IMR-90 (cell line): Measurements from ENCODE around the gene ACOT7. TPM values are rescaled to one million over a fixed set of nuclear protein-coding genes. Genes with fewer than 3 reads are reported as not detected.

Source experiments
- ATAC-seq: fragments of 200-7000 bp; cut with Tn5 transposase; 2 replicates; pipeline ENCODE4 v1.9.1; 2020; ENCODE audit warnings: low read depth, mild to moderate bottlenecking, moderate library complexity
- BruUV-seq: library from RNA; stranded (reverse); fragments of 400-500 nt; replicated peaks from 2 replicates; lab custom pipeline; 2021; lab: Mats Ljungman, UMichigan
- CTCF ChIA-PET: fragments of 300-600 bp; formaldehyde crosslinking; extraction: SDS; loops from one replicate; lab custom pipeline; 2021; ENCODE audit warnings: antibody characterized with exemption; lab: Yijun Ruan, JAX
- POLR2A ChIA-PET: fragments of 300-600 bp; sonication (Branson Sonifier 250); formaldehyde crosslinking; loops from one replicate; lab custom pipeline; 2022; ENCODE audit warnings: antibody characterized with exemption; ENCODE audit not compliant: unreplicated experiment; lab: Charles Lee
- DNase-seq: peaks from one replicate; pipeline ENCODE4 v3.0.0; 2013
- H2AFZ ChIP-seq: replicated peaks from 2 replicates; pipeline ENCODE3; 2013; ENCODE audit warnings: low read length, mild to moderate bottlenecking; ENCODE audit not compliant: poor library complexity
- H2AK5ac ChIP-seq: 2 replicates; pipeline ENCODE4 v1.6.1; 2013; ENCODE audit warnings: low read depth, low read length, inconsistent platforms
- H2AK9ac ChIP-seq: replicated peaks from 2 replicates; pipeline ENCODE3; 2013; ENCODE audit warnings: mild to moderate bottlenecking, low read depth, low read length, moderate library complexity; ENCODE audit not compliant: poor library complexity
- H2BK120ac ChIP-seq: 2 replicates; pipeline ENCODE4 v1.6.1; 2013; ENCODE audit warnings: low read depth, low read length, inconsistent platforms
- H2BK15ac ChIP-seq: 3 replicates; pipeline ENCODE4 v1.6.1; 2013; ENCODE audit warnings: low read depth, low read length, inconsistent platforms
- H2BK20ac ChIP-seq: 2 replicates; pipeline ENCODE4 v1.6.1; 2013; ENCODE audit warnings: low read depth, mild to moderate bottlenecking, inconsistent platforms, low read length, moderate library complexity
- H2BK5ac ChIP-seq: 2 replicates; pipeline ENCODE4 v1.6.1; 2013; ENCODE audit warnings: mild to moderate bottlenecking, low read depth, low read length, inconsistent platforms; ENCODE audit not compliant: poor library complexity, severe bottlenecking
- H3K14ac ChIP-seq: replicated peaks from 2 replicates; pipeline ENCODE4 v1.6.1; 2013; ENCODE audit warnings: low read depth, low read length, inconsistent platforms
- H3K18ac ChIP-seq: 2 replicates; pipeline ENCODE4 v1.6.1; 2013; ENCODE audit warnings: low read depth, low read length, control low read depth
- H3K23ac ChIP-seq: 2 replicates; pipeline ENCODE4 v1.6.1; 2013; ENCODE audit warnings: low read depth, low read length, inconsistent platforms
- H3K27ac ChIP-seq: 2 replicates; pipeline ENCODE4 v1.5.1; 2013; ENCODE audit warnings: mild to moderate bottlenecking, control low read depth, low read length; ENCODE audit not compliant: insufficient read depth
- H3K27me3 ChIP-seq: 2 replicates; pipeline ENCODE4 v1.6.1; 2013; ENCODE audit warnings: low read length; ENCODE audit not compliant: control insufficient read depth, insufficient read depth
- H3K36me3 ChIP-seq: 2 replicates; pipeline ENCODE4 v1.6.1; 2013; ENCODE audit warnings: low read length, mixed read lengths; ENCODE audit not compliant: control insufficient read depth, insufficient read depth
- H3K4ac ChIP-seq: 2 replicates; pipeline ENCODE4 v1.6.1; 2013; ENCODE audit warnings: low read depth, low read length, inconsistent platforms
- H3K4me1 ChIP-seq: 2 replicates; pipeline ENCODE4 v1.6.1; 2013; ENCODE audit warnings: low read length, mixed read lengths; ENCODE audit not compliant: control insufficient read depth, insufficient read depth
- H3K4me2 ChIP-seq: 2 replicates; pipeline ENCODE4 v1.6.1; 2013; ENCODE audit warnings: low read depth, mild to moderate bottlenecking, control low read depth, low read length, moderate library complexity
- H3K4me3 ChIP-seq: 2 replicates; pipeline ENCODE4 v1.5.1; 2013; ENCODE audit warnings: low read depth, mild to moderate bottlenecking, control low read depth, low read length, moderate library complexity; ENCODE audit not compliant: insufficient read depth
- H3K56ac ChIP-seq: 2 replicates; pipeline ENCODE4 v1.6.1; 2013; ENCODE audit warnings: low read length, inconsistent platforms; ENCODE audit not compliant: insufficient read depth; ENCODE audit errors: extremely low read depth
- H3K79me1 ChIP-seq, 2 experiments: 2 replicates each; pipeline ENCODE4 v1.6.1; 2013; ENCODE audit warnings: low read length in 2 of 2, inconsistent platforms in 1 of 2, low read depth in 1 of 2
- H3K9ac ChIP-seq: 2 replicates; pipeline ENCODE4 v1.6.1; 2013; ENCODE audit warnings: low read depth, low read length, control low read depth
- H3K9me1 ChIP-seq: 2 replicates; pipeline ENCODE4 v1.6.1; 2013; ENCODE audit warnings: low read length, inconsistent platforms; ENCODE audit not compliant: insufficient read depth
- H3K9me3 ChIP-seq: 2 replicates; pipeline ENCODE4 v1.6.1; 2013; ENCODE audit warnings: low read length; ENCODE audit not compliant: control insufficient read depth, insufficient read depth
- H4K20me1 ChIP-seq: 2 replicates; pipeline ENCODE4 v1.6.1; 2013; ENCODE audit warnings: low read length, inconsistent platforms; ENCODE audit not compliant: insufficient read depth
- H4K5ac ChIP-seq: 2 replicates; pipeline ENCODE4 v1.6.1; 2013; ENCODE audit warnings: mild to moderate bottlenecking, low read depth, low read length, control low read depth
- H4K8ac ChIP-seq, 2 experiments: 2 replicates each; pipeline ENCODE4 v1.6.1; 2013; ENCODE audit warnings: low read depth in 2 of 2, low read length in 2 of 2, control low read depth in 1 of 2, inconsistent platforms in 1 of 2
- H4K91ac ChIP-seq: 2 replicates; pipeline ENCODE4 v1.6.1; 2013; ENCODE audit warnings: low read depth, low read length, inconsistent platforms; ENCODE audit not compliant: insufficient read depth
- BHLHE40 ChIP-seq: fragments of 150-350 bp; IDR thresholded peaks from 2 replicates; pipeline ENCODE4 v1.6.1; 2016; ENCODE audit warnings: mild to moderate bottlenecking, low read depth, low read length
- CEBPB ChIP-seq: IDR thresholded peaks from 2 replicates; pipeline ENCODE4 v1.6.1; 2012; ENCODE audit warnings: low read depth, low read length, improper control_type of control experiment
- FOS ChIP-seq: fragments of 150-350 bp; IDR thresholded peaks from 2 replicates; pipeline ENCODE4 v1.6.1; 2016; ENCODE audit warnings: low read depth, low read length
- MAFK ChIP-seq: IDR thresholded peaks from 2 replicates; pipeline ENCODE4 v1.6.1; 2012; ENCODE audit warnings: low read depth, low read length, improper control_type of control experiment
- MAZ ChIP-seq: IDR thresholded peaks from 2 replicates; pipeline ENCODE4 v1.6.1; 2012; ENCODE audit warnings: low read depth, mild to moderate bottlenecking, low read length, improper control_type of control experiment, moderate library complexity, borderline replicate concordance
- MXI1 ChIP-seq: IDR thresholded peaks from 2 replicates; pipeline ENCODE4 v1.6.1; 2012; ENCODE audit warnings: low read depth, mild to moderate bottlenecking, low read length, moderate library complexity, borderline replicate concordance
- NFE2L2 ChIP-seq: fragments of 150-350 bp; IDR thresholded peaks from 2 replicates; pipeline ENCODE4 v1.6.1; 2016; ENCODE audit warnings: low read depth, mild to moderate bottlenecking, low read length
- POLR2A ChIP-seq: IDR thresholded peaks from 2 replicates; pipeline ENCODE4 v1.6.1; 2012; ENCODE audit warnings: mild to moderate bottlenecking, low read depth, low read length
- RCOR1 ChIP-seq: IDR thresholded peaks from 2 replicates; pipeline ENCODE4 v1.6.1; 2012; ENCODE audit warnings: mild to moderate bottlenecking, low read length, improper control_type of control experiment; ENCODE audit not compliant: insufficient replicate concordance
- RFX5 ChIP-seq: IDR thresholded peaks from 2 replicates; pipeline ENCODE4 v1.8.0; 2012; ENCODE audit warnings: low read depth, mild to moderate bottlenecking, low read length, moderate library complexity
- SMC3 ChIP-seq: fragments of 150-350 bp; IDR thresholded peaks from 2 replicates; pipeline ENCODE4 v1.6.1; 2016; ENCODE audit warnings: low read depth, mild to moderate bottlenecking, antibody characterized with exemption, low read length, moderate library complexity
- WGBS, 2 experiments: methylation state at CpG; one replicate each; pipeline versions ENCODE4 v1.1.5 to v1.1.7; 2013; ENCODE audit warnings: missing lambda C conversion rate in 2 of 2; ENCODE audit not compliant: insufficient read length in 1 of 2; ENCODE audit errors: extremely low coverage in 2 of 2; 5-methylcytosine and 5-hydroxymethylcytosine counted together
- dilution Hi-C: fragments of 300-500 bp; cut with HindIII; formaldehyde crosslinking; loops from one replicate; pipeline ENCODE4 v1.14.3; 2018; ENCODE audit warnings: low sequenced_read_pairs; ENCODE audit not compliant: unreplicated experiment
- in situ Hi-C: fragments of 300-500 bp; cut with MboI; formaldehyde crosslinking; loops from 3 replicates; pipeline ENCODE4 v1.14.3; 2019; ENCODE audit warnings: low sequenced_read_pairs, inconsistent platforms, mixed read lengths
- intact Hi-C: fragments of 100-400 bp; cut with micrococcal nuclease; formaldehyde crosslinking; loops from 2 replicates; pipeline ENCODE4 v1.10.0; 2022
- polyA plus RNA-seq, 3 experiments: library from polyadenylated mRNA; depleted of rRNA; stranded (reverse); fragments of >200 nt; gene quantifications; 2 replicates each; pipeline ENCODE4 v1.2.3, GENCODE V29; 2012; ENCODE audit warnings: low replicate concordance in 1 of 3
- total RNA-seq: library from RNA; depleted of rRNA; stranded (reverse); fragments of >200 nt; gene quantifications from 2 replicates; pipeline ENCODE4 v1.2.3, GENCODE V29; 2012
- TF ChIP-seq, protein P1 (sequence below): conservative IDR thresholded peaks from 2 replicates; pipeline ENCODE4 v1.5.1; 2012; ENCODE audit warnings: mild to moderate bottlenecking, low read depth, low read length, improper control_type of control experiment
- TF ChIP-seq, protein P2 (sequence below): fragments of 150-350 bp; IDR thresholded peaks from 2 replicates; pipeline ENCODE4 v1.6.1; 2017; ENCODE audit warnings: mild to moderate bottlenecking, antibody characterized with exemption, low read length, low read depth
- TF ChIP-seq, protein P3 (sequence below): fragments of 150-350 bp; IDR thresholded peaks from 2 replicates; pipeline ENCODE4 v1.6.1; 2016; ENCODE audit warnings: low read depth, mild to moderate bottlenecking, low read length, moderate library complexity, borderline replicate concordance

ACOT7 gene
- total and polyA plus RNA-seq, 2 of the 4 experiments (the other 2 are of a cell fraction) = 51.6 to 242 TPM

DNA sequence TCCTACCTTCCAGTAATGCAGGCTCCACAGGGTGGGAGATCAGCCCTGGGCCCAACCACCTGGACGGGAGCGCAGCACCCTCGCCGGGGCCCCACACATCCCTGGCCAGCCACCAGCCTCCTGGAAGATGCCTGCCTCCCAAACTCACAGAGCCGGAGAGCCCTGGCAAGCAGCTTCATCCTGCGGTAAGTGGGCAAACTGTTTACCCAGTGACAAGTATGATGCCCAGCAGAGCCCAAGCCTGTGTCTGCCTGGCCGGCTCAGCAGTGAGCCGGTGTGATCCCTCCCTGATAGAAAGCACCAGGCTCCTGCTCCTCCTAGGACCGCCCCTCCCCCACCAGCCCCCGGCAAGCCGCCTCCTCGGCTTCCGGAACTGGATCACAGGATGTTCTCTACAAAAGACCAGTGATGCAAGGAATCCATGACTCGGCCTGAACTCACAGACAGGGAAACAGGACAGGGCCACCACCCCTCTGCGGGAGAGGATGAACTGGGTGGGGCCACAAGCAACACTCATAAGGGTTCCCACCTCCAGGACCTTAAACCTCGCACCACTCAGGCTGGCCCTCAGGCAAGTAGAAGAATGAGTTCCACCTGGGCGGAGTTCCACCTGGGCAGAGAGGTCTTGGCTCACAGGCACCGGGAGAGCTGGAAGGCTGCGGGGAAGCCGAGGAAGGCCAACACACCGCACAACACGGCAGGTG lies 7.9 kb downstream of the ACOT7 start:
- Histone ChIP-seq H3K4ac (peak overlapping the region; percentile 66), H2AK9ac (peak overlapping the region; percentile 79), H2AFZ (peak overlapping the region; percentile 80), H3K14ac (0 out of 2 replicates have a peak overlapping the region, but pooled peaks have one; percentile 63), H3K27me3 (no peaks in the 10 kb centered on the region), H2AK5ac (peak overlapping the region; percentile 43; the same call in 1 of the 2 replicates), H4K5ac (peak overlapping the region; percentile 60), H3K23ac (no peak overlapping the region), H3K9me1 (peaks cover 4% of the 10 kb centered on the region; the same call in 1 of the 2 replicates), H4K8ac (peak overlapping the region; percentile 77 to 88; a peak in 3 of 4 replicates), H3K4me2 (peak overlapping the region; percentile 41), H4K91ac (peak overlapping the region; percentile 45; the same call in 1 of the 2 replicates), H2BK120ac (peak overlapping the region; percentile 37; the same call in 1 of the 2 replicates), H4K20me1 (peaks cover 4% of the 10 kb centered on the region; the same call in 1 of the 2 replicates), H3K4me1 (peaks cover 6% of the 10 kb centered on the region), H3K36me3 (no peaks in the 10 kb centered on the region), H3K79me1 (peaks cover 0 to 43% of the 10 kb centered on the region in 2 experiments; a peak in 3 of 4 replicates), H3K4me3 (no peak overlapping the region), H2BK15ac (0 out of 3 replicates have a peak overlapping the region, but pooled peaks have one; percentile 42), H3K27ac (peak overlapping the region; percentile 33), H3K9ac (no peak overlapping the region), H2BK5ac (peak overlapping the region; percentile 20), H2BK20ac (no peak overlapping the region), H3K56ac (no peak overlapping the region), H3K9me3 (no peaks in the 10 kb centered on the region), H3K18ac (no peak overlapping the region)
- DNase-seq (peak; percentile 76), ATAC-seq (peak; percentile 79)
- in situ Hi-C loops (no loop called here), intact Hi-C loops (no loop called here), dilution Hi-C loops (no loop called here)
- CTCF ChIA-PET = no interaction called here
- no TSS peak for BruUV-seq
- POLR2A ChIA-PET = no interaction called here
- WGBS, 2 experiments = 65% methylated on average over 10 of the region's 22 CpGs; no CpG with 5 or more reads in 1 of the 2 experiments
- no peak for TF ChIP-seq MXI1
- peak; percentile 65; the same call in 1 of the 2 replicates for TF ChIP-seq MAZ
- TF ChIP-seq, protein P1, sequence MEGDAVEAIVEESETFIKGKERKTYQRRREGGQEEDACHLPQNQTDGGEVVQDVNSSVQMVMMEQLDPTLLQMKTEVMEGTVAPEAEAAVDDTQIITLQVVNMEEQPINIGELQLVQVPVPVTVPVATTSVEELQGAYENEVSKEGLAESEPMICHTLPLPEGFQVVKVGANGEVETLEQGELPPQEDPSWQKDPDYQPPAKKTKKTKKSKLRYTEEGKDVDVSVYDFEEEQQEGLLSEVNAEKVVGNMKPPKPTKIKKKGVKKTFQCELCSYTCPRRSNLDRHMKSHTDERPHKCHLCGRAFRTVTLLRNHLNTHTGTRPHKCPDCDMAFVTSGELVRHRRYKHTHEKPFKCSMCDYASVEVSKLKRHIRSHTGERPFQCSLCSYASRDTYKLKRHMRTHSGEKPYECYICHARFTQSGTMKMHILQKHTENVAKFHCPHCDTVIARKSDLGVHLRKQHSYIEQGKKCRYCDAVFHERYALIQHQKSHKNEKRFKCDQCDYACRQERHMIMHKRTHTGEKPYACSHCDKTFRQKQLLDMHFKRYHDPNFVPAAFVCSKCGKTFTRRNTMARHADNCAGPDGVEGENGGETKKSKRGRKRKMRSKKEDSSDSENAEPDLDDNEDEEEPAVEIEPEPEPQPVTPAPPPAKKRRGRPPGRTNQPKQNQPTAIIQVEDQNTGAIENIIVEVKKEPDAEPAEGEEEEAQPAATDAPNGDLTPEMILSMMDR = no peak
- TF ChIP-seq CEBPB = peak; percentile 46
- TF ChIP-seq FOS = peak; percentile 14; the same call in 1 of the 2 replicates
- no peak for TF ChIP-seq POLR2A
- TF ChIP-seq, protein P2, sequence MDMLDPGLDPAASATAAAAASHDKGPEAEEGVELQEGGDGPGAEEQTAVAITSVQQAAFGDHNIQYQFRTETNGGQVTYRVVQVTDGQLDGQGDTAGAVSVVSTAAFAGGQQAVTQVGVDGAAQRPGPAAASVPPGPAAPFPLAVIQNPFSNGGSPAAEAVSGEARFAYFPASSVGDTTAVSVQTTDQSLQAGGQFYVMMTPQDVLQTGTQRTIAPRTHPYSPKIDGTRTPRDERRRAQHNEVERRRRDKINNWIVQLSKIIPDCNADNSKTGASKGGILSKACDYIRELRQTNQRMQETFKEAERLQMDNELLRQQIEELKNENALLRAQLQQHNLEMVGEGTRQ = no peak
- no peak; the same call in 1 of the 2 replicates for TF ChIP-seq NFE2L2
- TF ChIP-seq RCOR1 = no peak
- TF ChIP-seq, protein P3, sequence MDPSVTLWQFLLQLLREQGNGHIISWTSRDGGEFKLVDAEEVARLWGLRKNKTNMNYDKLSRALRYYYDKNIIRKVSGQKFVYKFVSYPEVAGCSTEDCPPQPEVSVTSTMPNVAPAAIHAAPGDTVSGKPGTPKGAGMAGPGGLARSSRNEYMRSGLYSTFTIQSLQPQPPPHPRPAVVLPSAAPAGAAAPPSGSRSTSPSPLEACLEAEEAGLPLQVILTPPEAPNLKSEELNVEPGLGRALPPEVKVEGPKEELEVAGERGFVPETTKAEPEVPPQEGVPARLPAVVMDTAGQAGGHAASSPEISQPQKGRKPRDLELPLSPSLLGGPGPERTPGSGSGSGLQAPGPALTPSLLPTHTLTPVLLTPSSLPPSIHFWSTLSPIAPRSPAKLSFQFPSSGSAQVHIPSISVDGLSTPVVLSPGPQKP = no peak
- no peak for TF ChIP-seq BHLHE40
- TF ChIP-seq MAFK = no peak
- TF ChIP-seq SMC3 = no peak
- no peak for TF ChIP-seq RFX5
